Breast epithelium (tissue), 4 donors: ENCODE data around the gene GLIS2. TPM values are rescaled to one million over a fixed set of nuclear protein-coding genes. Genes with fewer than 3 reads are reported as not detected.

Experiments used
- DNase-seq, 2 donors: peaks; one replicate each; pipeline ENCODE4 v3.0.0-alpha.2; 2019; ENCODE audit warnings: low spot score in 2 of 2
- H3K27ac ChIP-seq, 2 donors: fragments of 200-600 bp; sonication (generic) in 1 of 2; one replicate each; pipeline ENCODE4 v1.5.1; 2016 to 2019; ENCODE audit warnings: mild to moderate bottlenecking in 1 of 2
- H3K27me3 ChIP-seq, 2 donors: fragments of 200-600 bp; sonication (generic) in 1 of 2; one replicate each; pipeline versions ENCODE4 v1.5.1 to v1.6.0; 2017 to 2019; ENCODE audit warnings: control low read depth in 1 of 2, mild to moderate bottlenecking in 1 of 2
- H3K36me3 ChIP-seq: fragments of 200-600 bp; one replicate; pipeline ENCODE4 v1.5.1; 2019
- H3K4me1 ChIP-seq, 2 donors: fragments of 200-600 bp; sonication (generic); one replicate each; pipeline ENCODE4 v1.5.1; 2016 to 2019; ENCODE audit warnings: control low read depth in 1 of 2
- H3K4me3 ChIP-seq, 3 donors: fragments of 200-600 bp; sonication (generic); 1 replicate in 2 of 3; 2 replicates in 1 of 3; pipeline ENCODE4 v1.5.1; 2016 to 2019; ENCODE audit warnings: mild to moderate bottlenecking in 3 of 3, moderate library complexity in 2 of 3
- H3K9me3 ChIP-seq, 2 donors: fragments of 200-600 bp; sonication (generic) in 1 of 2; one replicate each; pipeline ENCODE4 v1.5.1; 2016 to 2019; ENCODE audit warnings: control low read depth in 1 of 2
- POLR2A ChIP-seq: fragments of 450-650 bp; IDR thresholded peaks from one replicate; pipeline ENCODE4 v1.6.1; 2016; ENCODE audit warnings: antibody characterized with exemption, mild to moderate bottlenecking, moderate library complexity
- POLR2AphosphoS5 ChIP-seq, 3 donors: sonication (generic); formaldehyde crosslinking; IDR thresholded peaks; one replicate each; pipeline ENCODE4 v1.6.1; 2017; ENCODE audit warnings: antibody characterized with exemption in 3 of 3
- intact Hi-C: fragments of 100-400 bp; cut with DNase I; formaldehyde crosslinking; loops from one replicate; pipeline ENCODE4 v1.15.1; 2023; ENCODE audit warnings: low total_unique reads
- total RNA-seq, 3 donors: library from RNA; depleted of rRNA; stranded (reverse); fragments of >200 nt; gene quantifications; one replicate each; pipeline ENCODE4 v1.1.0, GENCODE V29; 2016
- TF ChIP-seq, protein P1 (sequence below), 3 donors: fragments of 450-650 bp; IDR thresholded peaks; one replicate each; pipeline ENCODE4 v1.5.1; 2016 to 2017; ENCODE audit warnings: antibody characterized with exemption in 3 of 3, mild to moderate bottlenecking in 3 of 3, moderate library complexity in 3 of 3

GLIS2 gene
- total RNA-seq, 3 donors from 2014 or later: 0.96 to 3.9 (median 1.5) TPM

DNA sequence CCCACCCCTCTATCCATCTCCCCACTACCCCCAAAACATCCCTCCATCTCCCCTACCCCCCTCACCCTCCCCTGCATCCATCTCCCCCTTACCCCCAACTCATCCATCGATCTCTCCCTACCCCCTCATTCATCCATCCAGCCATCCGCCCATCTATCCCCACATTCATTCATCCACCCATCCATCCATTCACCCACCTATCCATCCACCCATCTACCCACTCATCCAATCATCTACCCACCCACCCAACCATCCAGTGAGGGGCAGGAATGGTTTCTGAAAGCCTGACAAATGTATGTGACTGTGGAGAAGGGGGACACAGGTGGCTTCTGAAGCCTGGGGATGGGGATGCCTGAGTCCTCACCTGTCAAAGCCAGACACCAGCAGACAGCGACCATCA is 44.0 kb downstream of the GLIS2 start:
- no peak for TF ChIP-seq POLR2AphosphoS5 (IDR thresholded peaks at IDR 0.05)
- TF ChIP-seq, protein P1, sequence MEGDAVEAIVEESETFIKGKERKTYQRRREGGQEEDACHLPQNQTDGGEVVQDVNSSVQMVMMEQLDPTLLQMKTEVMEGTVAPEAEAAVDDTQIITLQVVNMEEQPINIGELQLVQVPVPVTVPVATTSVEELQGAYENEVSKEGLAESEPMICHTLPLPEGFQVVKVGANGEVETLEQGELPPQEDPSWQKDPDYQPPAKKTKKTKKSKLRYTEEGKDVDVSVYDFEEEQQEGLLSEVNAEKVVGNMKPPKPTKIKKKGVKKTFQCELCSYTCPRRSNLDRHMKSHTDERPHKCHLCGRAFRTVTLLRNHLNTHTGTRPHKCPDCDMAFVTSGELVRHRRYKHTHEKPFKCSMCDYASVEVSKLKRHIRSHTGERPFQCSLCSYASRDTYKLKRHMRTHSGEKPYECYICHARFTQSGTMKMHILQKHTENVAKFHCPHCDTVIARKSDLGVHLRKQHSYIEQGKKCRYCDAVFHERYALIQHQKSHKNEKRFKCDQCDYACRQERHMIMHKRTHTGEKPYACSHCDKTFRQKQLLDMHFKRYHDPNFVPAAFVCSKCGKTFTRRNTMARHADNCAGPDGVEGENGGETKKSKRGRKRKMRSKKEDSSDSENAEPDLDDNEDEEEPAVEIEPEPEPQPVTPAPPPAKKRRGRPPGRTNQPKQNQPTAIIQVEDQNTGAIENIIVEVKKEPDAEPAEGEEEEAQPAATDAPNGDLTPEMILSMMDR (IDR thresholded peaks at IDR 0.05): no peak
- TF ChIP-seq POLR2A: no peak
- Histone ChIP-seq H3K27me3 (no peaks in the 10 kb centered on the region), H3K36me3 (no peaks in the 10 kb centered on the region), H3K4me3 (no peak overlapping the region), H3K4me1 (no peaks in the 10 kb centered on the region), H3K27ac (no peak overlapping the region), H3K9me3 (no peaks in the 10 kb centered on the region)
- intact Hi-C loops: loop anchor here (2.0 to 5.0 kb wide), 2 partner anchors 32 to 43 kb away; no protein-coding TSS in a partner anchor
- DNase-seq: no peak

DNA sequence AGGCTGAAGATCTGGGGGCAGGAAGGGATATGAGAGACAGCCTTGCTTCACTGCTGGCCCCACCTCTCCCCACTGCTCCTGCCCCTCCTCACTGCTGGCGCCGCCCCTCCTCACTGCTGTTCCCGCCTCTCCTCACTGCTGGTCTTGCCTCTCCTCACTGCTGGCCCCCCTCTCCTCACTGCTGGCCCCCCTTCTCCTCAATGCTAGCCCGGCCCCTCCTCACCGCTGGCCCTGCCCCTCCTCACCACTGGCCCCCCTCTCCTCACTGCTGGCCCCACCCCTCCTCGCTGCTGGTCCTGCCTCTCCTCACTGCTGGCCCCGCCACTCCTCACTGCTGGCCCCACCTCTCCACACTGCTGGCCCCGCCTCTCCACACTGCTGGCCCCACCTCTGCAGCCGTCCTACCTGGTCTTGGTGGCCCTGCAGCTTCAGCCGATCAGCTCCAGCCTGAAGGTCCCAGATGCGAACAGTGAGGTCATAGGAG is 44.7 kb downstream of the GLIS2 start:
- H3K36me3 ChIP-seq: no peaks in the 10 kb centered on the region
- no peak overlapping the region for H3K27ac ChIP-seq
- intact Hi-C loops: no loop called here
- H3K27me3 ChIP-seq: no peaks in the 10 kb centered on the region
- no peak for DNase-seq
- TF ChIP-seq POLR2AphosphoS5 (IDR thresholded peaks at IDR 0.05) (no peak), POLR2A (no peak)
- TF ChIP-seq, protein P1 (IDR thresholded peaks at IDR 0.05): no peak
- H3K4me3 ChIP-seq: no peak overlapping the region
- H3K9me3 ChIP-seq: no peaks in the 10 kb centered on the region
- H3K4me1 ChIP-seq: no peaks in the 10 kb centered on the region

DNA sequence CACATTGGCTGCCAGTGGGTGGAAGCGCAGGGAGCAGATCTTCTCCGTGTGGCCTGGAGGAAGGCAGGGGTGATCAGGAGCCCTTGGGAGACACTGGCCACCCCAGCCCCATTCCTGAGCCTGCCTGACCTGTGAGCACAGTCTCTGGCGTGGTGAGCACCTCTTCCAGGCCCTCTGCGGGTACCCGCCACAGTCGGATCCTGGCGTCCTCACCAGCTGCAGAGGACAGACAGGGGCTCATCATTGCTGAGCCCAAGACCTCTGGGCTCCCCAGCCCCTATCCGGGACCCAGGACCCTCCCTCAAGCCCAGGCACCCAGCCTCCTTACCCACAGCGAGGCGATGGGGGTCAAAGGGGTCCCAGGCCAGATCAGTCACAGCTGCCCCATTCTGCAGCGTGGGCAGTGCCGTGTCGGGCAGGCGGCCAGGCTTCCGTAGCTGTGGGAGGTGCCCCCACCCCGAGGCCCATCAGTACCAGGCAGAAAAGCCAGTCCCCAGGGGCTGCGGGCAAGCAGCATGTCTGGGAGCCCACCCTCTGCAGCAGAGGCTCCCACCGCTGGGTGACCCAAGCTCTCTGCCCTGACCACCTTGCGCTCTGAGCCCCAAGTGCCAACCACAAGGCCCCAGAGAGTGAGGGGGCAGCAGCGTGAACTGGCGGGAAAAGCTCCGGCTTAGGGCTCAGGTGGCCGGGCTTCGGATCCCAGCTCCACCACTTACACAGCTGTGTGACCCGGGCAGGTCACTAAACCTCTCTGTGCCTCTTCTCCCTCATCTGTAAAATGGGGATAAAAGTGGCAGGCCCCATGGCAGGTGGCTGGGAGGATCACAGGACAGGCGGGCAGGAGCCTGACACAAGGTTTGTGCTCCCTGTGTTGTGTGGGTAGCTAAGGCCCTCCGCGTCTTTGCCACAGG is 45.4 kb downstream of the GLIS2 start:
- DNase-seq: no peak
- Histone ChIP-seq H3K27me3 (no peaks in the 10 kb centered on the region), H3K36me3 (no peaks in the 10 kb centered on the region), H3K9me3 (no peaks in the 10 kb centered on the region), H3K4me3 (no peak overlapping the region), H3K4me1 (no peaks in the 10 kb centered on the region), H3K27ac (no peak overlapping the region)
- intact Hi-C loops: no loop called here
- TF ChIP-seq, protein P1 (IDR thresholded peaks at IDR 0.05): no peak
- TF ChIP-seq POLR2AphosphoS5 (IDR thresholded peaks at IDR 0.05) (no peak), POLR2A (no peak)

DNA sequence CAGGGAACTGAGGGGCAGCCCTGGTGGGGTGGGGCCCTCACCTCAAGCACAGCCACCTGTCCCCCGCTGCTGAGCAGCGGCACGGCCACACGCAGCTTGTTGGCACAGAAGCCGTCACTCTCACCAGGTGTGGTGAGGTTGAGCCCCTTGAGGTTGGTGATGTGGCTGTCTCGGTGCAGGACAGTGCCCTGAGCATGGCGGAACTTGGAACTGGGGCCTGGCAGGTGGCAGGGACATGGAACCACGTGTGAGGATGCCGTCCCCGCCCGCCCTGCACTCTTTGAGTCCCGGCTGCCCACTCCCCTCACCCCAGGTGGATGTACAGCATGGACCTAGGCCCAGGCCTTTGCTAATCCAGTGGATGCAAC is 46.1 kb downstream of the GLIS2 start:
- Histone ChIP-seq H3K36me3 (no peaks in the 10 kb centered on the region), H3K9me3 (no peaks in the 10 kb centered on the region), H3K4me3 (no peak overlapping the region), H3K4me1 (no peaks in the 10 kb centered on the region), H3K27ac (no peak overlapping the region), H3K27me3 (no peaks in the 10 kb centered on the region)
- DNase-seq: no peak
- intact Hi-C loops: loop anchor here (2.0 kb wide), 1 partner anchor 27 kb away; no protein-coding TSS in a partner anchor
- TF ChIP-seq POLR2A (no peak), POLR2AphosphoS5 (IDR thresholded peaks at IDR 0.05) (no peak)
- TF ChIP-seq, protein P1 (IDR thresholded peaks at IDR 0.05): no peak

DNA sequence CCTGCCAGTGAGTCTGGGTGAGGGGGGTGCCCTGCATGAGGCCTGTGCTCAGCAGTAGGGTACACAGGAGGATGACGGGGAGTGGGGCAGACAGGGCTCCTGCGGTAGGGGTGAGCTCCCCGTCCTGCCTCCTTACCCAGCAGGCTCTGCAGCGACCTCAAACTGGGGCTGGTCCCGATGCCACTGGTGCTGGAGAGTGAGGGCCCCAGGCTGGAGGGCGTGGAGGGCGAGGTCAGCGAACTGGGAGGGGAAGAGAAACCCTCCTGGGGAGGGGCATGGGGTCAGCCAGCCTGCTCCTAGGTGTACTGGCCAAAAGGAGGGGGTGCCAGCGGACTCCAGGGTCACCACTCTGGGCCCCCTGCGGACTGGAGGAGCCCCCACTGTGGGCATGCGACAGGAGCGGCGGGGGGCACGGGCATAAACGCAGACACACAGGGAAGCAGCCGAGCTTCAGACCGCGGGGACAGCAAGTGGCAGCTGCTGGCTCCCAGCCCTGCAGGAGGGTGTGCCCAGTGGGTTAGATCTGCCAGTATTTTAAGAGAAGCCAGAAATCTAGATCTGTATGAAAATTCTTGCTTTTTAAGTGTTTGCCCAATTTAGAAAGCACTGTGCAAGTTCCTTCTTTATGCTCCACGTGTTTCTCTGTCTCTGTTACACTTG is 46.7 kb downstream of the GLIS2 start:
- H3K27ac ChIP-seq: no peak overlapping the region
- no peaks in the 10 kb centered on the region for H3K4me1 ChIP-seq
- intact Hi-C loops: loop anchor here (2.0 kb wide), 1 partner anchor 28 kb away; no protein-coding TSS in a partner anchor
- no peak for DNase-seq
- H3K4me3 ChIP-seq: no peak overlapping the region
- no peaks in the 10 kb centered on the region for H3K36me3 ChIP-seq
- H3K9me3 ChIP-seq: no peaks in the 10 kb centered on the region
- TF ChIP-seq POLR2AphosphoS5 (IDR thresholded peaks at IDR 0.05) (no peak), POLR2A (no peak)
- TF ChIP-seq, protein P1 (IDR thresholded peaks at IDR 0.05): no peak
- H3K27me3 ChIP-seq: no peaks in the 10 kb centered on the region
